HUES64 (cell line): Measurements from ENCODE around the gene SPATA25.

ENCODE experiments used
- H3K27ac ChIP-seq: 2 replicates; pipeline ENCODE4 v1.7.0; 2013; ENCODE audit warnings: low read depth, low read length, inconsistent platforms
- H3K27me3 ChIP-seq: 2 replicates; pipeline ENCODE4 v1.6.1; 2013; ENCODE audit warnings: mild to moderate bottlenecking, low read length; ENCODE audit not compliant: insufficient read depth
- H3K36me3 ChIP-seq: 2 replicates; pipeline ENCODE4 v1.6.1; 2013; ENCODE audit warnings: mild to moderate bottlenecking, low read length; ENCODE audit not compliant: insufficient read depth
- H3K4me1 ChIP-seq: 2 replicates; pipeline ENCODE4 v1.6.1; 2013; ENCODE audit warnings: mild to moderate bottlenecking, low read length, moderate library complexity; ENCODE audit not compliant: insufficient read depth
- H3K4me3 ChIP-seq: 2 replicates; pipeline ENCODE4 v1.5.1; 2013; ENCODE audit warnings: mild to moderate bottlenecking, low read length, moderate library complexity
- H3K9ac ChIP-seq: 2 replicates; pipeline ENCODE4 v1.6.1; 2013; ENCODE audit warnings: mild to moderate bottlenecking, low read depth, low read length
- H3K9me3 ChIP-seq: 2 replicates; pipeline ENCODE4 v1.6.1; 2013; ENCODE audit warnings: low read depth, low read length; ENCODE audit not compliant: insufficient read depth
- WGBS: fragments of 150-250, 120-280 bp; methylation state at CpG from one replicate; pipeline ENCODE4 v1.1.7; 2013; ENCODE audit warnings: missing lambda C conversion rate; 5-methylcytosine and 5-hydroxymethylcytosine counted together

The SPATA25 gene

DNA sequence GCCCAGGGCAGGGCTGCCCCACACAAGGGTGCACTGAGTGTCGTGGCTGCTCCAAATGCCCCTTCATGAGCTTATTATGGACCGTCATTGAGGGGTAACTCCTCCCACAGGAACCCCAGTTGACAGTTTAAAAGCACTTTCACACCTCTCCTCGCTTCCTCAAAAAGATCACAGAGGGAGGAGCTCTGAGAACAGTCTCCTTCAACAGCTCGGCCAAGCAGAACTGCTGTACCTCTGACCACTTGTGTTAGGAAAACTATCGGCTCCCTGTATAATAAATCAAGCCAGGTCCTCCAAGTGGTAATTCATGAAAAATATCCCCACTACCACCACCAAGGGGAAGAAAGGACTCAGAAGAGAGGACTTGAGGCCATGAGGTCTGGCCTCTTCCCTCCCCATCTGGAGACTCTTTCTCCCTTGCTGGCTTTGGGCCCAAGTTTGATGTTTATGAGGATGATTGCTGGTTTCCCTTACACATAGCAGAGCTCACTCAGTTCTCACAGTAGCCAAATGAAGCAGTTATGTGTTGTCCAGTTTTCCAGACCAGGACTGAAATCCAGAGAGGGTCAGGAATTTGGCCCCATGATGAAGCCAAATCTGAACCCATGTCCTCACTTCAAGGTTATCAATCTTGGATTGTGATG lies 45.1 kb downstream of the SPATA25 start:
- Histone ChIP-seq H3K27ac (no peak overlapping the region), H3K4me3 (no peak overlapping the region), H3K9me3 (no peaks in the 10 kb centered on the region), H3K27me3 (no peaks in the 10 kb centered on the region), H3K4me1 (no peaks in the 10 kb centered on the region), H3K9ac (no peak overlapping the region), H3K36me3 (peaks cover 68% of the 10 kb centered on the region)
- 91% methylated on average over 5 of the region's 5 CpGs for WGBS

- no peaks in the 10 kb centered on the region for H3K9me3 ChIP-seq
- no peaks in the 10 kb centered on the region for H3K27me3 ChIP-seq
- no peaks in the 10 kb centered on the region for H3K4me1 ChIP-seq
- H3K4me3 ChIP-seq = no peak overlapping the region
- H3K27ac ChIP-seq = no peak overlapping the region
- WGBS = 94% methylated on average over 10 of the region's 10 CpGs
- H3K9ac ChIP-seq = no peak overlapping the region
- peaks cover 74% of the 10 kb centered on the region for H3K36me3 ChIP-seq
Observed at GRCh38 chr20:45841407-45842129, 45.9 kb downstream of the SPATA25 start.

DNA sequence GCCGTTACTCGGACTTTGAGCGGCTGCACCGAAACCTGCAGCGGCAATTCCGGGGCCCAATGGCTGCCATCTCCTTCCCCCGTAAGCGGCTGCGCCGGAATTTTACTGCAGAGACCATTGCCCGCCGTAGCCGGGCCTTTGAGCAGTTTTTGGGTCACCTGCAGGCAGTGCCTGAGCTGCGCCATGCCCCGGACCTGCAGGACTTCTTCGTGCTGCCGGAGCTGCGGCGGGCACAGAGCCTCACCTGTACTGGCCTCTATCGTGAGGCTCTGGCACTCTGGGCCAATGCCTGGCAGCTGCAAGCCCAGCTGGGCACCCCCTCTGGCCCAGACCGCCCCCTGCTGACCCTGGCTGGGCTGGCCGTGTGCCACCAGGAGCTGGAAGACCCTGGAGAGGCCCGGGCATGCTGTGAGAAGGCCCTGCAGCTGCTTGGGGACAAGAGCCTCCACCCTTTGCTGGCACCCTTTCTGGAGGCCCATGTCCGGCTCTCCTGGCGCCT lies 46.7 kb downstream of the SPATA25 start:
- Histone ChIP-seq H3K4me1 (no peaks in the 10 kb centered on the region), H3K4me3 (no peak overlapping the region), H3K27ac (no peak overlapping the region), H3K9ac (no peak overlapping the region), H3K36me3 (peaks cover 70% of the 10 kb centered on the region), H3K9me3 (no peaks in the 10 kb centered on the region), H3K27me3 (no peaks in the 10 kb centered on the region)
- WGBS = 93% methylated on average over 25 of the region's 25 CpGs

GRCh38 chr20:45836841-45837240 lies 50.6 kb downstream of the SPATA25 start:
- H3K4me3 ChIP-seq = no peak overlapping the region
- no peaks in the 10 kb centered on the region for H3K9me3 ChIP-seq
- no peaks in the 10 kb centered on the region for H3K27me3 ChIP-seq
- peaks cover 43% of the 10 kb centered on the region for H3K36me3 ChIP-seq
- peaks cover 5% of the 10 kb centered on the region for H3K4me1 ChIP-seq
- 82% methylated on average over 1 of the region's 1 CpG for WGBS
- H3K27ac ChIP-seq = no peak overlapping the region
- no peak overlapping the region for H3K9ac ChIP-seq
